A673 (cell line): ENCODE measurements around the gene QDPR. TPM values are rescaled to one million over a fixed set of nuclear protein-coding genes. Genes with fewer than 3 reads are reported as not detected.

Source experiments
- BruUV-seq: library from RNA; stranded (reverse); fragments of 400-500 nt; replicated peaks from 2 replicates; lab custom pipeline; 2021; lab: Mats Ljungman, UMichigan
- CTCF ChIA-PET: fragments of 300-600 bp; sonication (Branson Sonifier 250); formaldehyde crosslinking; loops from one replicate; lab custom pipeline; 2022; ENCODE audit warnings: antibody characterized with exemption; lab: Charles Lee
- POLR2A ChIA-PET: fragments of 300-600 bp; sonication (Branson Sonifier 250); formaldehyde crosslinking; loops from one replicate; lab custom pipeline; 2022; ENCODE audit warnings: antibody characterized with exemption; ENCODE audit not compliant: low non-redundant PET; lab: Charles Lee
- DNase-seq: peaks from one replicate; pipeline ENCODE4 v3.0.0-alpha.2; 2015; ENCODE audit warnings: low spot score
- H3K27ac ChIP-seq: fragments of 200-600 bp; sonication (generic); 2 replicates; pipeline ENCODE4 v1.5.1; 2016; ENCODE audit warnings: mixed run types, low read depth, mild to moderate bottlenecking, mixed read lengths, antibody characterized with exemption, low read length; ENCODE audit not compliant: poor library complexity, severe bottlenecking
- H3K27me3 ChIP-seq: fragments of 200-600 bp; sonication (generic); replicated peaks from 2 replicates; pipeline ENCODE4 v1.6.1; 2017; ENCODE audit warnings: mixed run types, low read depth, mild to moderate bottlenecking, mixed read lengths, antibody characterized with exemption, low read length; ENCODE audit not compliant: insufficient read depth, poor library complexity
- H3K36me3 ChIP-seq: fragments of 200-600 bp; sonication (generic); 2 replicates; pipeline ENCODE4 v1.6.1; 2016; ENCODE audit warnings: mixed run types, mild to moderate bottlenecking, mixed read lengths, antibody characterized with exemption, low read length; ENCODE audit not compliant: insufficient read depth, poor library complexity, severe bottlenecking
- H3K4me1 ChIP-seq: fragments of 200-600 bp; sonication (generic); 2 replicates; pipeline ENCODE4 v1.6.1; 2017; ENCODE audit warnings: mixed run types, mild to moderate bottlenecking, mixed read lengths, antibody characterized with exemption, low read length; ENCODE audit not compliant: insufficient read depth, poor library complexity, severe bottlenecking
- H3K4me3 ChIP-seq: fragments of 200-600 bp; sonication (generic); 2 replicates; pipeline ENCODE4 v1.5.1; 2016; ENCODE audit warnings: low read depth, mixed run types, mild to moderate bottlenecking, mixed read lengths, low read length; ENCODE audit not compliant: poor library complexity, severe bottlenecking
- H3K9me3 ChIP-seq: fragments of 200-600 bp; sonication (generic); 2 replicates; pipeline ENCODE4 v1.6.1; 2016; ENCODE audit warnings: mixed run types, low read depth, mild to moderate bottlenecking, mixed read lengths, antibody characterized with exemption, low read length; ENCODE audit not compliant: poor library complexity, severe bottlenecking
- EZH2 ChIP-seq: fragments of 200-600 bp; sonication (generic); IDR thresholded peaks from 2 replicates; pipeline ENCODE4 v1.6.1; 2017; ENCODE audit warnings: borderline replicate concordance, low read depth, mild to moderate bottlenecking, mixed read lengths, antibody characterized with exemption, low read length; ENCODE audit not compliant: poor library complexity, severe bottlenecking
- intact Hi-C: fragments of 100-400 bp; cut with micrococcal nuclease; formaldehyde crosslinking; loops from one replicate; pipeline ENCODE4 v1.10.0; 2022; ENCODE audit not compliant: unreplicated experiment
- total RNA-seq: library from RNA; stranded (reverse); gene quantifications from 2 replicates; pipeline ENCODE4 v1.2.3, GENCODE V29; 2021
- TF ChIP-seq, protein P1 (sequence below): fragments of 300-800, 200-600 bp; sonication (generic); conservative IDR thresholded peaks from 2 replicates; pipeline ENCODE4 v1.5.1; 2017; ENCODE audit warnings: low read depth, mild to moderate bottlenecking, antibody characterized with exemption, low read length, moderate library complexity, mixed read lengths

Gene QDPR
- total RNA-seq, 1 experiment from 2014 or later: 14.7 TPM

DNA sequence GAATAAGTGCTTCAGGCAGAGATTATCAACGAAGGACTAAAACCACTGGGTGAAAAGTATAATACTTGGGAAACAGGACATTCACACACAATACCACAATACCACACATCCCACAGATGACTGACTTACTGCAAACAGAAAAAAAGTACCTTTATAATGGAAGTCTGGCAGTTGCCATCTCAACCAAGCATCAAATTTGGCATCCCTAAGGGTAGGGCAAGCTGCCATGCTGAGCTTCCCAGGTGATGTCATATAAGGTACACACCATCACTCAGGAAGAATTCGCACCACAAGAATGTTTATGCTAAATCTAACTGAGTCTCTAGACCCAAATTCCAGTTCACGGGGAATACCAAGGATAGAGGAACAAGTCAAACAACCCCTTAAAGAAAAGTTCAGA lies 9.1 kb downstream of the QDPR start:
- peaks cover 5% of the 10 kb centered on the region for H3K36me3 ChIP-seq
- no peak for DNase-seq
- BruUV-seq: no TSS peak
- H3K4me1 ChIP-seq: peaks cover 15% of the 10 kb centered on the region
- H3K27ac ChIP-seq: no peak overlapping the region
- TF ChIP-seq, protein P1, sequence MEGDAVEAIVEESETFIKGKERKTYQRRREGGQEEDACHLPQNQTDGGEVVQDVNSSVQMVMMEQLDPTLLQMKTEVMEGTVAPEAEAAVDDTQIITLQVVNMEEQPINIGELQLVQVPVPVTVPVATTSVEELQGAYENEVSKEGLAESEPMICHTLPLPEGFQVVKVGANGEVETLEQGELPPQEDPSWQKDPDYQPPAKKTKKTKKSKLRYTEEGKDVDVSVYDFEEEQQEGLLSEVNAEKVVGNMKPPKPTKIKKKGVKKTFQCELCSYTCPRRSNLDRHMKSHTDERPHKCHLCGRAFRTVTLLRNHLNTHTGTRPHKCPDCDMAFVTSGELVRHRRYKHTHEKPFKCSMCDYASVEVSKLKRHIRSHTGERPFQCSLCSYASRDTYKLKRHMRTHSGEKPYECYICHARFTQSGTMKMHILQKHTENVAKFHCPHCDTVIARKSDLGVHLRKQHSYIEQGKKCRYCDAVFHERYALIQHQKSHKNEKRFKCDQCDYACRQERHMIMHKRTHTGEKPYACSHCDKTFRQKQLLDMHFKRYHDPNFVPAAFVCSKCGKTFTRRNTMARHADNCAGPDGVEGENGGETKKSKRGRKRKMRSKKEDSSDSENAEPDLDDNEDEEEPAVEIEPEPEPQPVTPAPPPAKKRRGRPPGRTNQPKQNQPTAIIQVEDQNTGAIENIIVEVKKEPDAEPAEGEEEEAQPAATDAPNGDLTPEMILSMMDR: no peak
- no peak for TF ChIP-seq EZH2
- H3K9me3 ChIP-seq: no peaks in the 10 kb centered on the region
- intact Hi-C loops: no loop called here
- no peak overlapping the region for H3K4me3 ChIP-seq
- CTCF ChIA-PET: no interaction called here
- H3K27me3 ChIP-seq: no peaks in the 10 kb centered on the region
- POLR2A ChIA-PET: no interaction called here

DNA sequence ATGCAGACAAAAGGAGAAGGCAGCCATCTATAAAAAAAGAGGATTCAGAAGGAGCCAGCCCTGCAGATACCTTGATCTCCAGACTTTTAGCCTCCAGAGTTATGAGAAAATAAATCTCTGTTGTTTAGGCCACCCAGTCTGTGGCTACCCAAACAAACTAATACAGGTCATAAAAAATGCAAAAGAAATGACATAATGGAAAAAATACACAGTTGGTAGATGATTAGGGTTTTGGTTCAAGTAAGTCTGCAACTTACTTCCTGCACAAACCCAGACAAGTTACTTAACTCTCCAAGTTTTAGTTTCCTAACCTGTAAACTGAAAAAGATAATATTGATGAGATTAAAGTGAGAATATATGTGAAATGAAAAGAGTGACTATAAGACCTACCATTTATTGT lies 11.3 kb downstream of the QDPR start:
- intact Hi-C loops: no loop called here
- no TSS peak for BruUV-seq
- ChIA-PET POLR2A (interaction anchor here (0.6 kb wide), 1 partner anchor 42 kb away, joined by 3 read pairs; no protein-coding TSS in a partner anchor), CTCF (no interaction called here)
- peaks cover 15% of the 10 kb centered on the region for H3K4me1 ChIP-seq
- H3K4me3 ChIP-seq: no peak overlapping the region
- no peak overlapping the region for H3K27ac ChIP-seq
- TF ChIP-seq, protein P1: no peak
- no peak for DNase-seq
- peaks cover 5% of the 10 kb centered on the region for H3K36me3 ChIP-seq
- H3K27me3 ChIP-seq: no peaks in the 10 kb centered on the region
- H3K9me3 ChIP-seq: no peaks in the 10 kb centered on the region

DNA sequence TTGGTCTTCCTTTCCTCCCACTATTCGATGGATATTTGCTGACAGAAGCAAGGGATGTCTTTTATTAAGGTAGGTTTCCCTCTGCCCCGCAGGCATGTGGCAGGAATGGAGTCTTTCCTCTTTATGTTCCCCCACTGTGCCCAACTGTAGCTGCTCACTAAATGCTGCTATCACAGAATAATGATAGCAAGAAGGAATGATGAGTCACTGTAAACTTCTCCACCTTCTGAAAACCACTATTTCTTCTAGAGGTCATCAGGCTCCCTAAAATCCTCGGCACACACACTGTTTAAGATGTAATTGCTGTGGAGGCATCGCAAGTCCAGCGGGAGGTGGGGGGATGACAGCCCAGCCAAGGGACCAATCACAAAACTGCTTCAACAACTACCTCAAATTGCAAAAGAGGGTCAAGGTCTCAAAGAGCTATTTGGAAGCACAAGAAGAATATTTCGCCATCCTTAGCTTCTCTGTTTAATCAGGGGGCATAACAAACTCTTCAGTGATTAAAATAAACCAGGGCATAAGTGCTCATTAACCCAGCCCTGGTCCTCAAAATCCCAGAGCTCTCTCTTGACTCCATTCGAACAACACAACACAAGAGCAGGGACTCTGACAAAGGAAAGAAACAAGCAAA lies 13.9 kb downstream of the QDPR start:
- Histone ChIP-seq H3K36me3 (peaks cover 5% of the 10 kb centered on the region), H3K9me3 (no peaks in the 10 kb centered on the region), H3K27ac (no peak overlapping the region), H3K27me3 (no peaks in the 10 kb centered on the region), H3K4me3 (no peak overlapping the region), H3K4me1 (no peaks in the 10 kb centered on the region)
- intact Hi-C loops: no loop called here
- no peak for DNase-seq
- ChIA-PET POLR2A (no interaction called here), CTCF (no interaction called here)
- BruUV-seq: no TSS peak
- TF ChIP-seq, protein P1: no peak
- TF ChIP-seq EZH2: no peak
